22Rv1 (cell line): ENCODE results near the gene NEK8.

Experiments used
- ZFX ChIP-seq: fragments of 450-650 bp; IDR thresholded peaks from 2 replicates; pipeline ENCODE4 v1.6.1; 2017; ENCODE audit warnings: antibody characterized with exemption, borderline replicate concordance
- TF ChIP-seq, protein P1 (sequence below): fragments of 450-650 bp; IDR thresholded peaks from 2 replicates; pipeline ENCODE4 v1.5.1; 2017; ENCODE audit warnings: mild to moderate bottlenecking

DNA sequence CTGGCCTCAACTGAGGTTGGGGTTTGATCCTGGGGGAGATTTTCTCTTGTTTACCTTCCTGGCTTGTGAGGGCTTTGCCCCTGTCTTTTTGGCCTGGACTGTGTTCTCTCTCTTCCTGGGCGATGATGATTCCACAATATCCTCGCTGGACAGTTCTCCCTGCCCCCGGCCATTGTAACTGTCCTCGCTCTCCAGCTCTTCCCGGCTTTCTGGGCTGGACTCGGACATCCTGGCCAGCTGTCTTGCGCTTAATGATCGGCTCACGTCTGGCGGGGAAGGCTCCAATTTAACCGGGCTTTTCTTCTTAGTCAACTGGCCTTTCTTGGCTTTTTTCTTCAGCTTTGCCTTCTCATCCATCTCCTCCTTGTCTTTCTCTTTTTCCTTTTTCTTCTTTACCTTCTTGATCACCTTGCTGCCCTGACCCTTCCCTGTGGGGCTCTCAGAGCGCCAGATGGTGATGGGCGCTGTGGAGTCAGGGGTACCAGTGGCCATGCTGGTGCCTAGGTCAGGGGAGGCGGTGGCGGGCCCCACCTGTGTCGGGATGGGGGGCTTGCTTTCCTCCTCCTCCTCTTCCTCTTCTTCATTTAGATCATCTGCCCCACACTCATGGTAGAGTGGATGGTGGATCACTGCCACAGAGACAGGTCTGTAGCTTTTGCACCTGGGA lies 24.9 kb upstream of the NEK8 start:
- TF ChIP-seq, protein P1, sequence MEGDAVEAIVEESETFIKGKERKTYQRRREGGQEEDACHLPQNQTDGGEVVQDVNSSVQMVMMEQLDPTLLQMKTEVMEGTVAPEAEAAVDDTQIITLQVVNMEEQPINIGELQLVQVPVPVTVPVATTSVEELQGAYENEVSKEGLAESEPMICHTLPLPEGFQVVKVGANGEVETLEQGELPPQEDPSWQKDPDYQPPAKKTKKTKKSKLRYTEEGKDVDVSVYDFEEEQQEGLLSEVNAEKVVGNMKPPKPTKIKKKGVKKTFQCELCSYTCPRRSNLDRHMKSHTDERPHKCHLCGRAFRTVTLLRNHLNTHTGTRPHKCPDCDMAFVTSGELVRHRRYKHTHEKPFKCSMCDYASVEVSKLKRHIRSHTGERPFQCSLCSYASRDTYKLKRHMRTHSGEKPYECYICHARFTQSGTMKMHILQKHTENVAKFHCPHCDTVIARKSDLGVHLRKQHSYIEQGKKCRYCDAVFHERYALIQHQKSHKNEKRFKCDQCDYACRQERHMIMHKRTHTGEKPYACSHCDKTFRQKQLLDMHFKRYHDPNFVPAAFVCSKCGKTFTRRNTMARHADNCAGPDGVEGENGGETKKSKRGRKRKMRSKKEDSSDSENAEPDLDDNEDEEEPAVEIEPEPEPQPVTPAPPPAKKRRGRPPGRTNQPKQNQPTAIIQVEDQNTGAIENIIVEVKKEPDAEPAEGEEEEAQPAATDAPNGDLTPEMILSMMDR = no peak
- TF ChIP-seq ZFX = no peak
